HG02870 (cell line): ENCODE data around the gene RIN1.
"Not testable (repeated sequence)": the region's sequence is repeated elsewhere in the genome, so short reads cannot be mapped to it uniquely, and the experiment has no call there.

ENCODE experiments used
- ATAC-seq: cut with Tn5 transposase; IDR thresholded peaks from one replicate; pipeline ENCODE4 v1.9.1; 2021; ENCODE audit warnings: mild to moderate bottlenecking, moderate library complexity; ENCODE audit not compliant: unreplicated experiment

Gene RIN1

DNA sequence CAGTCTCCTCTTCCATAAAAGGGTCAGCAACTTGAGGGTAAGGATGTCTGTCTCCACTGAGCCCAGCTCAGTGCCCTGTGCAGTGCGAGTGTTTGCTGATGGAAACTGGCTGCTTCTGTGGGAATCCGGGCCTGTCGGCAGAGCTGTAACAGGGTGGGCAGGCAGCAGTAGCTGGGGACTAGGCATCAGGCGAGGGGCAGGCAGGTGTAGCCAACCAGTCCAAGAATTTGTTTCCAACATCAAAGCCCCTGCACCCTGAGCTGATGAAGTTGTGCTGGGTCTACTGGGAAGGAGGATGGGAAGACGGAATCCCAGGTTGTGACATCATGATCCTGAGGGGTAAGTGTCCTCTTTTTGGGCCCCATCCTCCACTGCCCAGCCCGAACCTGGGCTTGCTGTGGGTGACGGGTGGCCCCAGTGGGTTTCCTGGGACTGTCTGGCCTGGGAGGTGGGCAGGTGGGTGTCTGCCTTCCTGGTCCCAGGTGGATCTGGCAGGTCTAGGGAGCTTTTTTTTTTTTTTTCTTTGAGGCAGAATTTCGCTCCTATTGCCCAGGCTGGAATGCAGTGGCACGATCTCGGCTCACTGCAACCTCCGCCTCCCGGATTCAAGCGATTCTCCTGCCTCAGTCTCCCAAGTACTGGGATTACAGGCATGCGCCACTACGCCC lies 24.3 kb upstream of the RIN1 start:
- no peak for ATAC-seq

DNA sequence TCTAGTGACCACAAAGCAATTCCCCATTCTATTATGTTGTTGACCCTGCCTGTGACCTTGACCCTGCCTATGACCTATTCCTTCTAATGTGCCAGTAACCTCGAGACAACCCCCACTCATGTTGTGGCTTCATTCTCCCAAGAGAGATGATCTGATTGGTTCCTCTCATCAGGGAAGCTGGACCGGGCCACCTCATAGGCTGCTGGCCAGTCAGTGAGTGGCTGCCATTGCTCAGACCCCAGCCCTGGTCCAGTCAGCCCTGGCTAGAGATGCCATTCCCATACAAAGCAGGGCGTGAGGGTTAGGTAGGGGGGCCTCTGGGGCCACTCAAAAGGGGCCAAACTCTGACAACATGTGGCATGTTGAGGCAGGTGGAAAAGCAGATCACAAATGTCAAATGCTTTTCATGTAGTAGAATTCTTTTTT lies 23.4 kb upstream of the RIN1 start:
- no peak for ATAC-seq

DNA sequence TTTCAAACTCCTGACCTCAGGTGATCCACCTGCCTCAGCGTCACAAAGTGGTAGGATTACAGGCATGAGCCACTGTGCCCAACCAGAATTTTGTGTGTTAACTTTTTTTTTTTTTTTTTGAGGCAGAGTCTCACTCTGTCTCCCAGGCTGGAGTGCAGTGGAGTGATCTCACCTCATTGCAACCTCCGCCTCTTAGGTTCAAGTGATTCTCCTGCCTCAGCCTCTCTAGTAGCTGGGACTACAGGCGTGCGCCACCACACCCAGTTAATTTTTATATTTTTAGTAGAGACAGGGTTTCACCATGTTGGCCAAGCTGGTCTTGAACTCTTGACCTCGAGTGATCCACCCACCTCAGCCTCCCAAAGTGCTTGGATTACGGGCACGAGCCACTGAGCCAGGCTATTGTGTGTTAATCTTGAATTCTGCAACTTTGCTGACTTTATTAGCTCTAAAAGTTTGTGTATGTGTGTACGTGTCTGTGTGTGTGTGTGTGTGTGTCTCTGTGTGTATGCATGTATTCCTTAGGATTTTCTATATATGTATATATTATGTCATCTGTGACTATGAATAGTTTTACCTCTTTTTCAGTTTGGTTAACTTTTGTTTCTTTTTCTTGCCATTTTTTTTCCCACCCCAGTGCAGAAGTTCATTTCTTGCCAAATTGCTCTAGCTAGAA lies 14.5 kb upstream of the RIN1 start:
- ATAC-seq: not testable (repeated sequence)

DNA sequence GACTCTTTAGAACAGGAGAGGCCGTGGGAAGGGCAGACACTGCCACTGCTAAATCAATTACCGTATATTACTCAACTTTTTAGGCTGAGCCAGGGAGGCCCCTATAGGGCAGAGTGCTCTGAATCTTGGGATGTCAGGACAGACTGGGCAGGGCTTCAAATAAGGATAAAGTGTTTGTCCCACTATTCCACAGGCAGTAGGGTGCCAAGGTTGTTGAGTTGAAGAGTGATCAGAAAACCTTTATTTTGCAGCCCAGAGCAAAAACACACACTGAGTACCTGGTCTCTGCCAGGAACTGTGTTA lies 12.8 kb upstream of the RIN1 start:
- no peak for ATAC-seq

DNA sequence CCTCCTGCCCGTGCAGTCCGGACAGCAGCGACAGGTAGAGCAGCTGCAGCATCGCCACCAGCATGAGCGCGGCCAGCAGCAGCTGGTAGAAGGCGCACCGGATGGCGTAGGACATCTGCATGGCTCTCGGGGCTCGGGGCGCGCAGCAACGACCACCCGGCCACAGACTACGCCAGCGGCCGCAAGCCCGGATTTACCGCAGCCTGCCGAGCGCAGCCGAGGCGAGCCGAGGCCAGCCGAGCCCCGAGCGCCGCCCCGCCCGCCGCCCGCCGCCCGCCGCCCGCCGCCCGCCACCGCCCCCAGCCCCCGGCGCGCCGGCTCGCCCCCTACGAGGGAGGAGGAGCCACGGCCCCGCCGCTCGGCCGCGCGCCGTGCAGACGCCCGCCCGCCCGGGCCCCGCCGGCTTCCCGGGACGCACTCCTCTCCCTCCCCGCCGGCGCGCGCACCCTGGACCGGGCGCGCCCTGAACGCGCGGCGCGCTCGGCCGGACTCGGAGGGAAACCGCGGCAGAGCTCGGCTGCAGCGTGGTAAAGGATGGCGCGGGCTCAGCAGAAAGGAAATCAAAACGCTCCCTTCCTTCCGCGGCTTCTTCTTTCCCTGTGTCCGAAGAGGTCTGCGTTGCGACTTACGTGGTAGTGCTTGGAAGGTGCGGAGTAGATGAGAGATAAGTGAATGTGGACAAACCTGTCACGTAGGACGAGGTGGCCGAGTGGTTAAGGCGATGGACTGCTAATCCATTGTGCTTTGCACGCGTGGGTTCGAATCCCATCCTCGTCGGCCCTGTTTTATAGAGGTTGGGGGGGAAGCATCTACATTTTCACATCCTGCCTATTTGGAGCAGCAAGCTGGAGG lies 11.4 kb upstream of the RIN1 start, which contains the start of gene B4GAT1:
B4GAT1 (minus strand) TSS at position 205 of the 852 bp plus-strand sequence; CDS start at position 121, 84 bp downstream.
- ATAC-seq: peak; percentile 39

DNA sequence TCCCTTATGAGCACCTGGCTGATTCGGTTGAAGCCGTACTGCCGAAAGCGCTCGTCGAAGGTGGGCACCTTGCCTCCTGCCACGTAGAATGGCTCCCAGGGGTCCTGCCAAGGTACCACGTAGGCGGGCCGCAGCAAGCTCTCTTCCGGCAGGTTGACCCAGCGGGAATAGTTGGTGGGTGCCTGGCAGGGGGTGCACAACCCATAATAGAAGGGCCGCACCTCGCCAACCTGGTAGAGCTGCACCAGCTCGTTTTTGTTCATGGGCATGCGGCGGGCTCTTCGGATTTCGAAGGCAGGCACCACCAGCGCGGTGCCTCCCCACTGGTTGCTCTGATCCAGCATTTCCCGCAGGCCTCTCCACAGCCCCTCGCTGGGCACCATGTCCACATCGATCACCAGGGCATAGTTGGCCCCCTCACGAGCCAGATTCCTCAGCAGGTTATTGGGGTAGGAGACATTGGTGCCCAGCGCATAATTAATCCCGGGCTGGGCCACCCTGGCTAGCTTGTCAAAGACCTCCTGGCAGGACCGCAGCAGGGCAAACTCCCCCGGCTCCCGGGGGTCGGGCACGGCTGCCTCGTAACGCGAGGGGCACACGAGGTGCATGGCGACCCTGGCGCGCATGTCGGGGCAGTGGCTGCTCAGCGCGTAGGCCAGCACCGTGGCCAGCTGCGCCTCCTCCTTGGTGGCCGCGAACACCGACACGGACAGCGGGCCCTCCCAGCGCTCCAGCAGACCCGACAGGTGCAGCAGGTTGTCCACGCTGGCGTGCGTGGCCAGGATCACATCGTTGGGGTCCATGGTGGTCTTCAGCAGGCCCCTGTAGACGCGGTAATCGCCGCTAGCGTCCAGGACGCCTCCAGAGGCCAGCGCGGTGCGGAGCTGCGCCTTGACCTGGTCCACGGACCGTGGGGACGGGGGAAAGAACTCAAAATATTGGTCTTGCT lies 10.5 kb upstream of the RIN1 start:
- no peak for ATAC-seq

DNA sequence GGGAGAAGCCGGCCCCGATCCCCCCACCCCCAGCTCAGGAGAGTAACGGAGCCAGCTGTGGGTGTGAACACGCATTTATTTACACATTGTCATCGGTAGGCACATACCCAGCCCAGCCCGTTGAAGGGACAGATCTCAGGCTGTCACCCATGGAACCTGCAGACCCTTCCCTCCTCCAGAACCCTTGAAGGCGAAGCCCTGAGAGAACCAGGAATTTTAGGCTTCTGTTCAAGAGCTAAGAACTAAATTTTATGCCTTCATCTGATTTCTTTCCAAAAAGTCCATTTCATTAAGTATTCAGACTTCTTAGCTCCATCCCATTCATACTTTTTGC lies 9.0 kb upstream of the RIN1 start:
- ATAC-seq: no peak

DNA sequence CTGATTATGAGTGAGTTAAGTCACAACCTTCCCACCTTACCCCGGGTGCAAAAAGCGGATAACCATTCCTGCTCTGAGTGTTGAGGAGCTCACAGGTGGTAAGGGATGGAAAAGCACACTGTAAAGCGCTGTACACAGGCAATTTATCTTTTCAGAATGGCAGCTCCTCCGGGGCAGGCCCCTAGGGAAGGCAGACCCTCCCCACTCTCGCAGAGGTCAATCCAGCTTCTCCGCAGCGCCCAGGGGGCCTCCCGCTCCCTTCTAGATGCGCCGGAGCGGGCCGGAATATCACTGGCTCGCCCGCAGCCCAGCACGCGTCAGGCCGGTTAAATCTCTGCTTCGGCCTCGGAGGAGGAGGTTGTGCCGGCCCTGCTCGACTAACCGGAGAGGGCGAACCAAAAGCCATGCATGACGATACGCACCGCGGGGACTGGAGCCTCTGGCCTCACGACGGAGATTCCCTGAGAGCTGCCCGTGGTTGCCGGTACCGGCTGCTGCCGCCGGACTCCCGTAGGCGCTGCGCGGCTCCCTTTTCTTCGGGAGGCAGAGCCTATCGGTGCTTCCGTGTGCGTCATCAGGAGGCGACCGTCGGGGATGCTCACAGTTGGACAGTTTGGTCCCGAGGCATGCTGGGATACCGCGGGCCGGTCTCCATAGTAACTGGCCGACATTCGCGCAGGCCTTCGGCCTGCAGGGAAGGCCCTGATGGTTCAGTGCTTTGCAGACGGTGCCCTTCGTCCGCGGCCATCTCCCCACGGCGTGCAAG lies 8.5 kb upstream of the RIN1 start, which contains the start of gene BRMS1:
BRMS1 (minus strand) TSS at position 555 of the 766 bp plus-strand sequence. CDS start 2,870 bp downstream, outside the sequence.
- peak; percentile 64 for ATAC-seq

DNA sequence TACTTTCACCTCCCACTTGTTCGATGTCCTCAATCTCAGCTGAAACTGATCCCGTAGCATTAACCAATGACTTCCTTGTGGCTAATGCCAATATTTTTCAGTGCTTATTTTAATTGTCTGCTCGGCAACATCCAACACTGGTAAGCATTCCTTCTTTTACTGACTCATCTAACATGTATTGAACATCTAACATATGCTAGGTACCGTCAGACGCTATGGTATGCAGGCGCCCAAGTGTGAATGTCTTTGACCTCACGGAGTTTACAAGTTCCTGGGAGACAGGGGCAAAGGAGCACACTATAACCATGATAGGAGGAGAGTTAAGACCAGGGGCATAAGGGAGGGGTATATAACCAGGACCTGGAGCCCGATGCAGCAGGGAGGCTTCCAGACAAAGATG lies 6.9 kb upstream of the RIN1 start:
- ATAC-seq: no peak

DNA sequence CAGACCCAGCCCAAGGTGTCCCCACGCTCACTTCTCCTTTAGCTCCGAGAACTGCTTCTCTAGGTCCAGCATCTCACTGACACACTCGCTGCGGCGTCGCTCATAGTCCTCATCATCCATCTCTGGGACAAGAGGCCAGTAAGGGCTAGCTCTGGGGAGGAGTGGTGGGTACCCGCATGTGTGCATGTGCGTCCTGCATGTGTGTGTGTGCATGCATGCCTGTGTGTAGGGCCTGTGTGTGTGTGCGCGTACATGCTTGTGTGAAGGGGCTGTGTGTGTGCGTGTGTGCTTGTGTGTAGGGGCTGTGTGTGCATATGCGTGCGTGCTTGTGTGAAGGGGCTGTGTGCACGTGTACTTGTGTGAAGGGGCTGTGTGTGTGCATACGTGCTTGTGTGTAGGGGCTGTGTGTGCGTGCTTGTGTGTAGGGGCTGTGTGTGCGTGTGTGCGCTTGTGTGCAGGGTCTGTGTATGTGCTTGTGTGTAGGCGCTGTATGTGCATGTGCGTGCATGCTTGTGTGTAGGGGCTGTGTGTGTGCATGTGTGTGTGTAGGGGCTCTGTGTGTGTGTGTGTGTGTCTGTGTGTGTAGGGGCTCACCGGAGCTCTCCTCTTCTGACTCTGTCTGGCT lies 5.4 kb upstream of the RIN1 start:
- ATAC-seq: no peak

DNA sequence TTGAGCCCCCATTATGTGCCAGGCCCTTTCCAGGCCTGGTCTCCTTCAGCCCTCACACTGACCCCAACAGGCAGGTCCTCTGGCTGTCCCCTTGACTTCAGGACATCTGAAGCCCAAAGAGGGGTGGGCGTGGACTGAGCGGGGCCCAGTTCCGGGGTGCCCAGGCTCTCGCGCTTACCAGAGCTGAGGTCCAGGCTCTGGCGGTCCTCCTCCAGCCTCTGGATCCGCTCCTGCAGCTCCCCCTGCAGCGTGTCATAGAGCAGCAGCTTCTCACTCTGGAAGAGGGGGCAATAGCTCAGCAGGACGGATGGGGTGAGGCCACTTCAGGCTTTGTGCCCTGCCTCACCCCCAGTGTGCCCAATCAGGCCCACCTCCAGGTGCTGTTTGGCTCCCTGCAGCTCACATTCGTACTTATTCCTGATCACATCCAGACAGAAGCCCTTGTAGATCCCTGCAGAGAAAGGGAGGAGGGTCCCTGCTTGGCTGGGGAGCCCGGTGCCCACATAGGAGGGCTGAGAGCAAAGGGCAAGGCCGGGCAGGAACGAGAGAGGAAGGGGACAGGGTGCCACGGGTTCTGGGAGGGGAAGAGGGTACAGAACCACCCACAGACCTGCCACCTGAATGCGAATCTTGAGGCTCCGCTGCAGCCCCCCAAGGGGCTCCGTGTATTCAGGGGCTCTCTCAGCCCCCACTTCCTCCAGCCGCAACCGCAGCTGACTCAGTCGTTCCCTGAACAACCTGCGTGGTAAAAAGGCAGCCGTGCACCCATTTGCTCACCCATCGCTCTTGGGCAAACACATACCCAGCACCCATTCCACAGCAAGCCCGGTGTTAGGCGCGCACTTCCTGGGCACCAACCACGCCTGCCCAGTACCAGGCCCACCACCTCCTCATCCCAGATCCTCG lies 4.6 kb upstream of the RIN1 start:
- ATAC-seq: no peak

DNA sequence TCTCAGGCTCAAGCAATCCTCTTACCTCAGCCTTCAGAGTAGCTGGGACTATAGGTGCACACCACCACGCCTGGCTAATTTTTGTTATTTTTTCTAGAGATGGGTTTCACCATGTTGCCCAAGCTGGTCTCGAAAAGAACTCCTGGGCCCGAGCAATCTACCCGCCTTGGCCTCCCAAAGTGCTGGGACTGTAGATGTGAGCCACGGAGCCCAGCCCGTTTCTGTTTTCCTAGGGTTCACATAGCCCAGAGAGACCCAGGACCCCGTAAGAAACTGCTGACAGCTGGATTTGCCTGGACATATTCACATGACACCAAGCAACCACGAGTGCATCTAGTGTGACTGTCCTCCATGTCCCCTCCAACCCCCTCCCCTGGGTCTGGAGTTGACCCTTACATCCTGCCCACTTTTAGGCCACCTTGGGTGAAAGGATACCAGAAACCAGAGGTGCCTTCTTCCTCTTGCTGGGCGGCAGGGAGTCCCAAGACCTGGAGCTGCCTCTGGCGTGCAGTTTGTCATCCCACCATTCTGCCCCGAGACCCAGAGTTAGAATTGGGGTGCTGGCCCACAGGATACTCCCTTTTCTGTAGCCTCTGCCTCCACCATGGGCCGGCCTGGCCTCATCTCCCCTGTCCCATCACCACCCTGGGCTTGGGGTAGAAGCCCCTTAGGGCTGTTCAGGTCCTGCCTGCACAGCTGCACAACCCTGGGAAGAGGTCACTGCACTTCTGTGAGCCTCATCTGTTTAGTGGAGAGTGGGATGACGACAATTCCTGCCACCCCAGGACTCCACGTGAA lies 3.7 kb upstream of the RIN1 start:
- no peak for ATAC-seq

DNA sequence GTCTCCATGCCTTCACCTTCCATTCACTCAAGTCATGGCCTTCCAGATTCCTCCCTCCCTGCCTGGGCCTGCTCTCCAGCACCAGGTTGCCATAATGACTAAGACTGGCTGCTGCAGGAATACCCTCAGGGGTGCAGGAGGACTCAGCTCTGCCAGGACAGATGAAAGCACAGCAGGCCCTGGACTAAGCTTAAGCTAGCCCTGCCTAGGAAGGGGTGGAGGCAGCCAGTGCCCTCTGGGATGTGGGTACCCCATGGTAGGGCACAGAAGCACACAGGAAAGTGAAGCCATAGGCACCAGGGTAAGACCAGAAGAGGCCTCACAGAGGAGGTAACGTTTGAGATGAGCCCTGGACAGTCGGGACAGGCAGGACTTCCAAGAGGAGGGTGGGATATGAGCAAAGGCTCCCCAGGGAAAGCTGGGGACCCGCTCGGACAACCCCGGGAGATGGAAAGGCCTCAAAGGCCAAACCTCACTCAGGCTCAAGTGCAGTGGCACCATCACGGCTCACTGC lies 3.0 kb upstream of the RIN1 start:
- no peak for ATAC-seq

DNA sequence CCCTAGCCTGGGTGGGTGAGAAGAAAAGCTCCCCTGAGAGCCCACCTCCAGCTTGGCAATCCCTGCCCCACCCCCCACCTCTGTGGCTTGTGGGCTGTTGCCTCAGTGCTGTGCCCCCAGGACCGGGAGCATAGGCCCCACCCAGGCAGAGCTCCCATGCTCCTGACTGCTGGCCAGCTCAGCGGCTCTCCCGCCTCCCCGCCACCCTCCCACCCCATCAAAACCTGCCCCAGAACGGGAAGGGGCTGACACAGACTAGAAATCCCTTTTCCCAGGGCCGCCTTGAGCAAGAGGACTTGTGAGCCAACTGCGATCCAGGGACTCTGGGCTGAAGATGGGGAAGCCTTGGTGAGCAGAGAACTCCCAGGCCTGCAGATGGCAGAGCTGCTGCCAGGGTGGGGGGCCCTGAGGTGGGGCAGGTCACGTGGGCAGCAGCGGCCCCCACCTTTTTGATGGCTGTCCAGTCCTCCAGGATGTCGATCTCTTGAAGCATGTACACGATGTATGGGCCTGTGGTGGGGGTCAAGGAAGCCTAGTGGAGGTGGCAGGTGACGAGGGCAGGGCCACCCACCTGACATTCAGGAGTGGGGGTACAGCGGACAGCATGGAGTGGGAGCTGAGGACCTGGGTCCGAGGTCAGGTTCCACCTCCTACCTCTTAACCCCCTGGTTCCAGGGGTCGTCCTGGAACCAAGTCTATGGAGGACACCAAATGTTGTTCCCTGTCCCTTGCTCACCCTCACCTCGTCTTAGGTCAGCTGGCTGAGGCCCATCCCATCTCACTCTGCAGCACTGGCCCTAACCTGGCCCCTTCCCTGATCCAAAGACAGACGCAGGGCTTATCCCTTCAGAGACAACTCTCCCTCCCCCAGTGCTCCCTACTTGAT lies 2.3 kb upstream of the RIN1 start:
- ATAC-seq: no peak

DNA sequence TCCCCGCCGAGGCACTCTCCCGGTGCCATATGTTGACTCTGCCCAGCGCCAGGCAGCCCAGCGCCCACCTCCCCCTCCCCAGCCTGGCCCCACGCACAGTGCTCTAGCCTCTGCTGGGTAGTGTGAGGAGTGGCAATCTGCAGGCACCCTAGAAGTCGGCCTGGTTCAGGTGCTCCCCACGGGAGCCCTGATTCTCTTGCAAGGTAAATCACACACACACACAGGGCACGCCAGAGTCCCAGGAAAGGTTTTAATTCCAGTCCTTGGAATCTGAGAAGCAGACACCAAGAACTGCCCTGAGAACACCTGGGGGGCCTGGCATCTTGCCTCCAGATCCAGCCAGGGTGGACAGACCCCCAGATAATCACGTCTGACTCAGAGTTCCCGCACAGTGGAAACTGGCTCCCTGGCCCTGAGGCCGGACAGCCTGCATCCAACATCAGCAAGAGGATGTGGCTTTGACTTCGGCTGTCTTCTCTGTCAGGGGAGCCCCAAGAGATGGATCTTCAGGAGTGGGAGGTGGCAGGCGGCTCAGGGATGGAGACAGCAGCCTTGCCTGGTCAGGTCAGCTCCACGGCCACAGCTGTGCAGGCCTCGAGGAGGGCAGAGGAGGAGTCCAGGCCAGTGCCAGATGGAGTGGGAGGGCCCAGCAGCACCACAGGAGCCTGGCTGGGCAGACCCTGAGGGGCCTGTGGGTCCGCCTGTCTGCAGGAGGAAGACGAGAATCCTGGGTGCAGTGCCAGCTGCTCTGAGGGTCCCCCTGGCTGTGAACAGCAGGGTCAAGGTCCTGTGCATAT lies 1.1 kb upstream of the RIN1 start:
- ATAC-seq: no peak
